Panc1 (cell line): ENCODE results near the gene PCCA. TPM values are rescaled to one million over a fixed set of nuclear protein-coding genes. Genes with fewer than 3 reads are reported as not detected.

Experiments
- ATAC-seq: fragments of 200-7000 bp; cut with Tn5 transposase; 2 replicates; pipeline ENCODE4 v1.9.1; 2020; ENCODE audit warnings: mild to moderate bottlenecking, moderate library complexity
- BruUV-seq: library from RNA; stranded (reverse); fragments of 400-500 nt; replicated peaks from 2 replicates; lab custom pipeline; 2021; lab: Mats Ljungman, UMichigan
- CTCF ChIA-PET: fragments of 300-600 bp; sonication (Branson Sonifier 250); formaldehyde crosslinking; loops from one replicate; lab custom pipeline; 2022; ENCODE audit warnings: antibody characterized with exemption; lab: Charles Lee
- POLR2A ChIA-PET: fragments of 300-600 bp; sonication (Branson Sonifier 250); formaldehyde crosslinking; loops from one replicate; lab custom pipeline; 2022; ENCODE audit warnings: antibody characterized with exemption; lab: Charles Lee
- DNase-seq: peaks from one replicate; pipeline ENCODE4 v3.0.0-alpha.2; 2010; ENCODE audit warnings: low read depth, low spot score
- H3K27ac ChIP-seq: 2 replicates; pipeline ENCODE4 v1.5.1; 2011; ENCODE audit warnings: mild to moderate bottlenecking, low read length, inconsistent platforms
- H3K27me3 ChIP-seq: fragments of 200-500 bp; sonication (Bioruptor generic); 2 replicates; pipeline ENCODE4 v1.6.0; 2014; ENCODE audit warnings: low read length, inconsistent platforms; ENCODE audit not compliant: control insufficient read depth, insufficient read depth
- H3K36me3 ChIP-seq: fragments of 200-500 bp; sonication (Bioruptor generic); 2 replicates; pipeline ENCODE4 v1.5.1; 2014; ENCODE audit warnings: inconsistent platforms, mild to moderate bottlenecking, low read length, moderate library complexity; ENCODE audit not compliant: control insufficient read depth, insufficient read depth
- H3K4me1 ChIP-seq: 2 replicates; pipeline ENCODE4 v1.5.1; 2011; ENCODE audit warnings: inconsistent platforms, mild to moderate bottlenecking, low read length, moderate library complexity; ENCODE audit not compliant: control insufficient read depth, insufficient read depth
- H3K4me3 ChIP-seq, 2 experiments: 2 replicates each; pipeline ENCODE4 v1.5.1; 2011 to 2012; ENCODE audit warnings: low read depth in 2 of 2, low read length in 2 of 2, mild to moderate bottlenecking in 2 of 2, inconsistent platforms in 1 of 2, moderate library complexity in 1 of 2
- H3K9me3 ChIP-seq: fragments of 200-500 bp; sonication (Bioruptor generic); 2 replicates; pipeline ENCODE4 v1.5.1; 2014; ENCODE audit warnings: low read depth, mild to moderate bottlenecking, inconsistent platforms, low read length, moderate library complexity; ENCODE audit not compliant: control insufficient read depth, insufficient read depth
- POLR2AphosphoS5 ChIP-seq: IDR thresholded peaks from 2 replicates; pipeline ENCODE4 v1.6.1; 2012; ENCODE audit warnings: mild to moderate bottlenecking, low read depth, low read length, moderate library complexity
- REST ChIP-seq, 2 experiments: IDR thresholded peaks; 2 replicates each; pipeline ENCODE4 v1.6.1; 2011 to 2012; ENCODE audit warnings: low read depth in 2 of 2, control low read depth in 1 of 2, low read length in 1 of 2, mild to moderate bottlenecking in 1 of 2, moderate library complexity in 1 of 2; ENCODE audit not compliant: insufficient read depth in 1 of 2
- SIN3A ChIP-seq: IDR thresholded peaks from 2 replicates; pipeline ENCODE4 v1.6.1; 2012; ENCODE audit warnings: low read depth, mild to moderate bottlenecking, low read length, moderate library complexity, borderline replicate concordance; ENCODE audit not compliant: insufficient read depth
- TCF7L2 ChIP-seq: IDR thresholded peaks from 2 replicates; pipeline ENCODE4 v1.6.1; 2011; ENCODE audit warnings: mild to moderate bottlenecking, low read depth, low read length, inconsistent platforms
- in situ Hi-C: cut with HindIII; loops from 2 replicates; pipeline ENCODE4 v1.10.0; 2016; ENCODE audit warnings: low sequenced_read_pairs, low pct_unique_long_range_greater_than_20kb
- intact Hi-C: fragments of 100-400 bp; cut with micrococcal nuclease; formaldehyde crosslinking; loops from one replicate; pipeline ENCODE4 v1.10.0; 2022; ENCODE audit not compliant: unreplicated experiment
- total RNA-seq: library from RNA; stranded (reverse); gene quantifications from one replicate; pipeline ENCODE4 v1.2.1, GENCODE V29; 2021; ENCODE audit not compliant: unreplicated experiment
- TF ChIP-seq, protein P1 (sequence below): fragments of 450-650 bp; IDR thresholded peaks from 2 replicates; pipeline ENCODE4 v1.5.1; 2017; ENCODE audit warnings: mild to moderate bottlenecking

The PCCA gene
- total RNA-seq, 1 experiment from 2014 or later: 14.7 TPM

DNA sequence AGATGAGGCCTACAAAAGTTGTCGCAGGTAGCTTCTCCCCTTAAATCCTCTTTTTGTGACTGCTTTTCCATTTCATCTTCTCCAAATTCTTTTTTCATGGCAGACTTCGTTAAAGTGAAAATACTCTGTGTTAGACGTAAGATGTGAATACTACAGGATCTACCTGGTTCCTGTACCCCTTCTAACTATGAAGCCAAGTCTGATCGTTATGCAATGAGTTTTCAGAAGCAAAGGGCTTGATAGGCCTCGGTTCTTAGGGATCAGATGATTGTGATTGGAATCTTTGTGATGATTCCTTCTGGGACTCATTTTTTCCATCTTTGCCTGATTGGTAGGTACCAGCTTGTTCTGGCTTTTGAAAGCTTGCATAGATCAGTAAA is 86.9 kb downstream of the PCCA start:
- in situ Hi-C loops: no loop called here
- Histone ChIP-seq H3K36me3 (no peaks in the 10 kb centered on the region), H3K4me3 (no peak overlapping the region), H3K9me3 (no peaks in the 10 kb centered on the region), H3K4me1 (no peaks in the 10 kb centered on the region), H3K27ac (no peak overlapping the region), H3K27me3 (no peaks in the 10 kb centered on the region)
- no TSS peak for BruUV-seq
- DNase-seq (no peak), ATAC-seq (no peak)
- ChIA-PET CTCF (no interaction called here), POLR2A (no interaction called here)
- intact Hi-C loops: no loop called here
- TF ChIP-seq SIN3A: no peak
- TF ChIP-seq POLR2AphosphoS5: no peak

GRCh38 chr13:100176801-100177400 is 88.0 kb downstream of the PCCA start:
- TF ChIP-seq REST (IDR thresholded peaks at IDR 0.05; ENCODE audit: insufficient read depth in 1 of 2, low read depth in 2 of 2, low read length in 1 of 2) (no peak), SIN3A (no peak), POLR2AphosphoS5 (no peak), TCF7L2 (no peak)
- TF ChIP-seq, protein P1, sequence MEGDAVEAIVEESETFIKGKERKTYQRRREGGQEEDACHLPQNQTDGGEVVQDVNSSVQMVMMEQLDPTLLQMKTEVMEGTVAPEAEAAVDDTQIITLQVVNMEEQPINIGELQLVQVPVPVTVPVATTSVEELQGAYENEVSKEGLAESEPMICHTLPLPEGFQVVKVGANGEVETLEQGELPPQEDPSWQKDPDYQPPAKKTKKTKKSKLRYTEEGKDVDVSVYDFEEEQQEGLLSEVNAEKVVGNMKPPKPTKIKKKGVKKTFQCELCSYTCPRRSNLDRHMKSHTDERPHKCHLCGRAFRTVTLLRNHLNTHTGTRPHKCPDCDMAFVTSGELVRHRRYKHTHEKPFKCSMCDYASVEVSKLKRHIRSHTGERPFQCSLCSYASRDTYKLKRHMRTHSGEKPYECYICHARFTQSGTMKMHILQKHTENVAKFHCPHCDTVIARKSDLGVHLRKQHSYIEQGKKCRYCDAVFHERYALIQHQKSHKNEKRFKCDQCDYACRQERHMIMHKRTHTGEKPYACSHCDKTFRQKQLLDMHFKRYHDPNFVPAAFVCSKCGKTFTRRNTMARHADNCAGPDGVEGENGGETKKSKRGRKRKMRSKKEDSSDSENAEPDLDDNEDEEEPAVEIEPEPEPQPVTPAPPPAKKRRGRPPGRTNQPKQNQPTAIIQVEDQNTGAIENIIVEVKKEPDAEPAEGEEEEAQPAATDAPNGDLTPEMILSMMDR: no peak
- no TSS peak for BruUV-seq
- intact Hi-C loops: no loop called here
- Histone ChIP-seq H3K27me3 (no peaks in the 10 kb centered on the region), H3K36me3 (no peaks in the 10 kb centered on the region), H3K4me3 (no peak overlapping the region), H3K9me3 (no peaks in the 10 kb centered on the region), H3K27ac (no peak overlapping the region), H3K4me1 (no peaks in the 10 kb centered on the region)
- ATAC-seq (no peak), DNase-seq (no peak)
- in situ Hi-C loops: no loop called here
- POLR2A ChIA-PET: no interaction called here
- CTCF ChIA-PET: no interaction called here

GRCh38 chr13:100178309-100178708 is 89.4 kb downstream of the PCCA start:
- no peak overlapping the region for H3K27ac ChIP-seq
- in situ Hi-C loops (no loop called here), intact Hi-C loops (no loop called here)
- H3K36me3 ChIP-seq: no peaks in the 10 kb centered on the region
- POLR2A ChIA-PET: no interaction called here
- TF ChIP-seq SIN3A (no peak), REST (IDR thresholded peaks at IDR 0.05; ENCODE audit: insufficient read depth in 1 of 2, low read depth in 2 of 2, low read length in 1 of 2) (no peak), POLR2AphosphoS5 (no peak), TCF7L2 (no peak)
- TF ChIP-seq, protein P1: no peak
- H3K27me3 ChIP-seq: no peaks in the 10 kb centered on the region
- no peak for DNase-seq
- no peaks in the 10 kb centered on the region for H3K9me3 ChIP-seq
- no peak overlapping the region for H3K4me3 ChIP-seq
- ATAC-seq: no peak
- no TSS peak for BruUV-seq
- CTCF ChIA-PET: no interaction called here
- H3K4me1 ChIP-seq: no peaks in the 10 kb centered on the region
